ENCODE data around the gene LRRFIP1. TPM values are rescaled to one million over a fixed set of nuclear protein-coding genes. Genes with fewer than 3 reads are reported as not detected.

LRRFIP1 gene
- total RNA-seq, 3 donors from 2014 or later (not counting 1 experiment from before 2014, with no cell fraction given) = 163 to 207 (median 188) TPM

DNA sequence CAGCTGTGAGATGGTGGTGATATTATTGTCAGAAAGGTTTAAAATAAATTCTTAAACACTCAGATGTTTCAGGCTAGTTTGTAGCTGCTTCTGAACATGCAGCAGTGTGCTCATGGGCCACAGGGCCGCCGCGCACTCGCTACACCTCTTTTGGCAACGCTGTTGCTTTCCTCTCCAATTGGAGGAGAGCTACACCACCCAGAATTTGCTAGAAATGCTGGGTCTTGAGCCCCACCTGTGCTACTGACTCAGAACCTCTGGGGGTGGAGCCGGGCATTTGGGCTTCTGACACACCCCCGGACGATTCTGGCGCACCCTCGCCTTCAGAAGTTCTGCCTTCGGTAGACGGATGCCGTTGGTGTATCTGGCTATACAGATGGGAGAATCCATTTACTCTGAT is 15.7 kb downstream of the LRRFIP1 start:
- intact Hi-C loops (cut with micrococcal nuclease) = no loop called here

GRCh38 chr2:237643582-237644380 is 16.4 kb downstream of the LRRFIP1 start:
- H3K4me3 Mint-ChIP-seq = no peak overlapping the region
- H3K4me1 ChIP-seq (ENCODE audit: control insufficient read depth, insufficient read depth, low read length) = no peaks in the 10 kb centered on the region
- ATAC-seq (no peak), DNase-seq (no peak)
- H3K36me3 ChIP-seq (ENCODE audit: control insufficient read depth, insufficient read depth, low read length) = no peaks in the 10 kb centered on the region
- intact Hi-C loops (cut with micrococcal nuclease) = no loop called here
- H3K9me3 ChIP-seq (ENCODE audit: control insufficient read depth, insufficient read depth, low read length) = no peaks in the 10 kb centered on the region
- H3K27me3 Mint-ChIP-seq (ENCODE audit: low read depth in 2 of 2) = peaks cover 0 to 3% of the 10 kb centered on the region in 2 donors
- TF ChIP-seq, protein P1, sequence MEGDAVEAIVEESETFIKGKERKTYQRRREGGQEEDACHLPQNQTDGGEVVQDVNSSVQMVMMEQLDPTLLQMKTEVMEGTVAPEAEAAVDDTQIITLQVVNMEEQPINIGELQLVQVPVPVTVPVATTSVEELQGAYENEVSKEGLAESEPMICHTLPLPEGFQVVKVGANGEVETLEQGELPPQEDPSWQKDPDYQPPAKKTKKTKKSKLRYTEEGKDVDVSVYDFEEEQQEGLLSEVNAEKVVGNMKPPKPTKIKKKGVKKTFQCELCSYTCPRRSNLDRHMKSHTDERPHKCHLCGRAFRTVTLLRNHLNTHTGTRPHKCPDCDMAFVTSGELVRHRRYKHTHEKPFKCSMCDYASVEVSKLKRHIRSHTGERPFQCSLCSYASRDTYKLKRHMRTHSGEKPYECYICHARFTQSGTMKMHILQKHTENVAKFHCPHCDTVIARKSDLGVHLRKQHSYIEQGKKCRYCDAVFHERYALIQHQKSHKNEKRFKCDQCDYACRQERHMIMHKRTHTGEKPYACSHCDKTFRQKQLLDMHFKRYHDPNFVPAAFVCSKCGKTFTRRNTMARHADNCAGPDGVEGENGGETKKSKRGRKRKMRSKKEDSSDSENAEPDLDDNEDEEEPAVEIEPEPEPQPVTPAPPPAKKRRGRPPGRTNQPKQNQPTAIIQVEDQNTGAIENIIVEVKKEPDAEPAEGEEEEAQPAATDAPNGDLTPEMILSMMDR (IDR thresholded peaks at IDR 0.05) = no peak
- WGBS (ENCODE audit: insufficient coverage) = 94% methylated on average over 12 of the region's 14 CpGs
- no peak overlapping the region for H3K27ac ChIP-seq (ENCODE audit: low read length)
- H3K27me3 ChIP-seq (ENCODE audit: control insufficient read depth, insufficient read depth, low read length) = no peaks in the 10 kb centered on the region
- H3K27ac Mint-ChIP-seq = no peak overlapping the region
- no peaks in the 10 kb centered on the region for H3K36me3 Mint-ChIP-seq
- no peaks in the 10 kb centered on the region for H3K9me3 Mint-ChIP-seq
- no peak overlapping the region for H3K4me3 ChIP-seq (ENCODE audit: low read length)
- H3K4me1 Mint-ChIP-seq = peaks cover 0 to 2% of the 10 kb centered on the region in 2 donors

More for the DNA sequence above, 15.7 kb downstream of the LRRFIP1 start:
- no peak overlapping the region for H3K27ac ChIP-seq (ENCODE audit: low read length)
- no peaks in the 10 kb centered on the region for H3K9me3 ChIP-seq (ENCODE audit: control insufficient read depth, insufficient read depth, low read length)
- TF ChIP-seq, protein P1 (IDR thresholded peaks at IDR 0.05) = no peak
- H3K4me1 ChIP-seq (ENCODE audit: control insufficient read depth, insufficient read depth, low read length) = no peaks in the 10 kb centered on the region
- no peaks in the 10 kb centered on the region for H3K27me3 ChIP-seq (ENCODE audit: control insufficient read depth, insufficient read depth, low read length)
- no peaks in the 10 kb centered on the region for H3K9me3 Mint-ChIP-seq
- peaks cover 0 to 3% of the 10 kb centered on the region in 2 donors for H3K27me3 Mint-ChIP-seq (ENCODE audit: low read depth in 2 of 2)
- H3K4me1 Mint-ChIP-seq = peaks cover 0 to 9% of the 10 kb centered on the region in 2 donors
- no peaks in the 10 kb centered on the region for H3K36me3 ChIP-seq (ENCODE audit: control insufficient read depth, insufficient read depth, low read length)
- ATAC-seq (no peak), DNase-seq (no peak)
- 93% methylated on average over 13 of the region's 13 CpGs for WGBS (ENCODE audit: insufficient coverage)
- H3K27ac Mint-ChIP-seq = no peak overlapping the region
- no peaks in the 10 kb centered on the region for H3K36me3 Mint-ChIP-seq
- no peak overlapping the region for H3K4me3 Mint-ChIP-seq
- H3K4me3 ChIP-seq (ENCODE audit: low read length) = no peak overlapping the region

DNA sequence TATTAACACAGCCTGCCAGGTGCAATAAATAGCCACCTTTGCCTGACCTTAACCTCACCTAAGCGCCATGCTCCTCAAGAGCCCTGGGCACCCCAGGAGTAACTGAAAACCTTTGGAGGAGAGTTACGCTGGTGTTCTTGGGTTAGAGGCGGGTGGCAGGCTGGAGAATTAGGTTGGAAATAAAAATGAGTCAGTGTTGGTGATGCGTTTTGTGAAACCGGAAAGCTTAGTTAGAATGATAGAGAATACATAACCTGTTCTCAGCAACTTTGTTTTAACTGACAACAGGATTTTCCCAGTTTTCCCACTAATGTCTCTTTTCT is 17.0 kb downstream of the LRRFIP1 start:
- Mint-ChIP-seq H3K9me3 (no peaks in the 10 kb centered on the region), H3K27me3 (ENCODE audit: low read depth in 2 of 2) (peaks cover 0 to 3% of the 10 kb centered on the region in 2 donors), H3K36me3 (no peaks in the 10 kb centered on the region), H3K27ac (no peak overlapping the region), H3K4me3 (no peak overlapping the region), H3K4me1 (no peaks in the 10 kb centered on the region)
- Histone ChIP-seq H3K4me1 (ENCODE audit: control insufficient read depth, insufficient read depth, low read length) (no peaks in the 10 kb centered on the region), H3K4me3 (ENCODE audit: low read length) (no peak overlapping the region), H3K36me3 (ENCODE audit: control insufficient read depth, insufficient read depth, low read length) (no peaks in the 10 kb centered on the region), H3K9me3 (ENCODE audit: control insufficient read depth, insufficient read depth, low read length) (no peaks in the 10 kb centered on the region), H3K27ac (ENCODE audit: low read length) (no peak overlapping the region), H3K27me3 (ENCODE audit: control insufficient read depth, insufficient read depth, low read length) (no peaks in the 10 kb centered on the region)
- DNase-seq = no peak
- intact Hi-C loops (cut with micrococcal nuclease) = no loop called here
- ATAC-seq = no peak
- TF ChIP-seq, protein P1 (IDR thresholded peaks at IDR 0.05) = no peak
- 89% methylated on average over 5 of the region's 5 CpGs for WGBS (ENCODE audit: insufficient coverage)

DNA sequence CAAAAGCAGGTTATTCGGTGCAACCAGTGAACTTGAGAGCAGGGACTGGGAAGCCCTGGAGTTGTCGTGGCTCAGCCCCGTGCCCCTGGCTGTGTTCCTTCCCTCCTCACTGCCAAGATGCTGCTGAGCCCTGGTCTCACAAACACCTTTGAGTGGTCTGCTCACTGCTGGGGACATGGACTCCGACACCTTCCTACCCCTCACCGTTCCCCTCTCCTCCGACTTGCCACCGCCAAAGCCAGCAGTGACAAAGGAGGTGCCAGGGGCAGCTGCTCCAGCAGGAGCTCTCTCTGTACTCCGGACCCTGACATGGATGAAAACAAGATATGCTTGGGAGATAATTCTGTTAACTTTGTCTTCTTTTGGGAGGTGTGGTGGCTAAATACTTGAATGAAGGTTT is 17.9 kb downstream of the LRRFIP1 start:
- no peak overlapping the region for H3K4me3 ChIP-seq (ENCODE audit: low read length)
- H3K27me3 Mint-ChIP-seq (ENCODE audit: low read depth in 2 of 2) = peaks cover 0 to 6% of the 10 kb centered on the region in 2 donors
- no peaks in the 10 kb centered on the region for H3K36me3 ChIP-seq (ENCODE audit: control insufficient read depth, insufficient read depth, low read length)
- no peaks in the 10 kb centered on the region for H3K9me3 Mint-ChIP-seq
- WGBS (ENCODE audit: insufficient coverage) = 89% methylated on average over 8 of the region's 8 CpGs
- H3K4me1 Mint-ChIP-seq = no peaks in the 10 kb centered on the region
- no peak for ATAC-seq
- no peaks in the 10 kb centered on the region for H3K27me3 ChIP-seq (ENCODE audit: control insufficient read depth, insufficient read depth, low read length)
- no peaks in the 10 kb centered on the region for H3K36me3 Mint-ChIP-seq
- H3K27ac Mint-ChIP-seq = no peak overlapping the region
- DNase-seq = no peak
- no peak overlapping the region for H3K4me3 Mint-ChIP-seq
- no peaks in the 10 kb centered on the region for H3K9me3 ChIP-seq (ENCODE audit: control insufficient read depth, insufficient read depth, low read length)
- intact Hi-C loops (cut with micrococcal nuclease) = no loop called here
- no peaks in the 10 kb centered on the region for H3K4me1 ChIP-seq (ENCODE audit: control insufficient read depth, insufficient read depth, low read length)
- no peak overlapping the region for H3K27ac ChIP-seq (ENCODE audit: low read length)
- TF ChIP-seq, protein P1 (IDR thresholded peaks at IDR 0.05) = no peak
